ENCODE results near the gene ABCB8. TPM values are rescaled to one million over a fixed set of nuclear protein-coding genes. Genes with fewer than 3 reads are reported as not detected.

Gene ABCB8
- total RNA-seq (17.1 TPM), polyA plus RNA-seq (19.4 TPM)

GRCh38 chr7:151028131-151028947, at the start of gene ABCB8:
ABCB8 (plus strand) TSS chr7:151028450; CDS start chr7:151028516, 66 bp downstream.
- Histone ChIP-seq H3K36me3 (ENCODE audit: insufficient read depth) (no peaks in the 10 kb centered on the region), H3K4me3 (ENCODE audit: low read depth, low read length) (peak within 1 kb of the TSS; percentile 54), H3K4me1 (ENCODE audit: insufficient read depth) (no peaks in the 10 kb centered on the region), H3K27ac (ENCODE audit: low read depth) (peak within 1 kb of the TSS; percentile 35)
- DNase-seq (ENCODE audit: extremely low spot score): peak; percentile 99
- WGBS: under 1% methylated on average over 53 of the region's 53 CpGs

GRCh38 chr7:150979713-150980390, 48.4 kb upstream of the ABCB8 start:
- Histone ChIP-seq H3K36me3 (ENCODE audit: insufficient read depth) (no peaks in the 10 kb centered on the region), H3K4me1 (ENCODE audit: insufficient read depth) (no peaks in the 10 kb centered on the region), H3K27ac (ENCODE audit: low read depth) (no peak overlapping the region), H3K4me3 (ENCODE audit: low read depth, low read length) (no peak overlapping the region)
- DNase-seq (ENCODE audit: extremely low spot score): no peak
- 25% methylated on average over 7 of the region's 7 CpGs for WGBS

- Histone ChIP-seq H3K4me3 (ENCODE audit: low read depth, low read length) (no peak overlapping the region), H3K27ac (ENCODE audit: low read depth) (no peak overlapping the region), H3K4me1 (ENCODE audit: insufficient read depth) (no peaks in the 10 kb centered on the region), H3K36me3 (ENCODE audit: insufficient read depth) (no peaks in the 10 kb centered on the region)
- no peak for DNase-seq (ENCODE audit: extremely low spot score)
- WGBS: 49% methylated on average over 2 of the region's 2 CpGs
Observed at GRCh38 chr7:150980663-150981062, 47.6 kb upstream of the ABCB8 start.

- Histone ChIP-seq H3K27ac (ENCODE audit: low read depth) (no peak overlapping the region), H3K4me1 (ENCODE audit: insufficient read depth) (no peaks in the 10 kb centered on the region), H3K36me3 (ENCODE audit: insufficient read depth) (no peaks in the 10 kb centered on the region), H3K4me3 (ENCODE audit: low read depth, low read length) (no peak overlapping the region)
- 44% methylated on average over 6 of the region's 6 CpGs for WGBS
- DNase-seq (ENCODE audit: extremely low spot score): no peak
Observed at GRCh38 chr7:150981644-150982043, 46.6 kb upstream of the ABCB8 start.

GRCh38 chr7:150982351-150982750, 45.9 kb upstream of the ABCB8 start:
- WGBS: 22% methylated on average over 3 of the region's 3 CpGs
- Histone ChIP-seq H3K4me1 (ENCODE audit: insufficient read depth) (no peaks in the 10 kb centered on the region), H3K27ac (ENCODE audit: low read depth) (no peak overlapping the region), H3K4me3 (ENCODE audit: low read depth, low read length) (no peak overlapping the region), H3K36me3 (ENCODE audit: insufficient read depth) (no peaks in the 10 kb centered on the region)
- DNase-seq (ENCODE audit: extremely low spot score): no peak

GRCh38 chr7:150983893-150984368, 44.3 kb upstream of the ABCB8 start:
- no peaks in the 10 kb centered on the region for H3K36me3 ChIP-seq (ENCODE audit: insufficient read depth)
- DNase-seq (ENCODE audit: extremely low spot score): no peak
- no peak overlapping the region for H3K4me3 ChIP-seq (ENCODE audit: low read depth, low read length)
- WGBS: 2% methylated on average over 2 of the region's 2 CpGs
- no peaks in the 10 kb centered on the region for H3K4me1 ChIP-seq (ENCODE audit: insufficient read depth)
- no peak overlapping the region for H3K27ac ChIP-seq (ENCODE audit: low read depth)

- Histone ChIP-seq H3K4me3 (ENCODE audit: low read depth, low read length) (no peak overlapping the region), H3K27ac (ENCODE audit: low read depth) (no peak overlapping the region), H3K36me3 (ENCODE audit: insufficient read depth) (no peaks in the 10 kb centered on the region), H3K4me1 (ENCODE audit: insufficient read depth) (no peaks in the 10 kb centered on the region)
- WGBS: 14% methylated on average over 16 of the region's 16 CpGs
- no peak for DNase-seq (ENCODE audit: extremely low spot score)
Observed at GRCh38 chr7:150986099-150986512, 42.1 kb upstream of the ABCB8 start.

GRCh38 chr7:150986556-150986955, 41.7 kb upstream of the ABCB8 start:
- no peak overlapping the region for H3K4me3 ChIP-seq (ENCODE audit: low read depth, low read length)
- H3K36me3 ChIP-seq (ENCODE audit: insufficient read depth): no peaks in the 10 kb centered on the region
- no peak for DNase-seq (ENCODE audit: extremely low spot score)
- H3K4me1 ChIP-seq (ENCODE audit: insufficient read depth): no peaks in the 10 kb centered on the region
- no peak overlapping the region for H3K27ac ChIP-seq (ENCODE audit: low read depth)
- 78% methylated on average over 5 of the region's 5 CpGs for WGBS

- Histone ChIP-seq H3K27ac (ENCODE audit: low read depth) (no peak overlapping the region), H3K36me3 (ENCODE audit: insufficient read depth) (no peaks in the 10 kb centered on the region), H3K4me1 (ENCODE audit: insufficient read depth) (no peaks in the 10 kb centered on the region), H3K4me3 (ENCODE audit: low read depth, low read length) (no peak overlapping the region)
- WGBS: 16% methylated on average over 31 of the region's 31 CpGs
- no peak for DNase-seq (ENCODE audit: extremely low spot score)
Observed at GRCh38 chr7:150988230-150989226, 39.7 kb upstream of the ABCB8 start.

- Histone ChIP-seq H3K27ac (ENCODE audit: low read depth) (no peak overlapping the region), H3K36me3 (ENCODE audit: insufficient read depth) (no peaks in the 10 kb centered on the region), H3K4me3 (ENCODE audit: low read depth, low read length) (no peak overlapping the region), H3K4me1 (ENCODE audit: insufficient read depth) (no peaks in the 10 kb centered on the region)
- 49% methylated on average over 7 of the region's 7 CpGs for WGBS
- DNase-seq (ENCODE audit: extremely low spot score): no peak
Observed at GRCh38 chr7:150989456-150989855, 38.8 kb upstream of the ABCB8 start.

GRCh38 chr7:150990416-150991186, 37.6 kb upstream of the ABCB8 start, which contains the start of gene NOS3:
NOS3 (plus strand) TSS chr7:150991017; CDS start chr7:150993804, 2,787 bp downstream.
- Histone ChIP-seq H3K4me3 (ENCODE audit: low read depth, low read length) (no peak within 1 kb of the TSS), H3K36me3 (ENCODE audit: insufficient read depth) (no peaks in the 10 kb centered on the region), H3K27ac (ENCODE audit: low read depth) (no peak within 1 kb of the TSS), H3K4me1 (ENCODE audit: insufficient read depth) (no peaks in the 10 kb centered on the region)
- 93% methylated on average over 12 of the region's 12 CpGs for WGBS
- DNase-seq (ENCODE audit: extremely low spot score): no peak

GRCh38 chr7:150992051-150992640, 36.1 kb upstream of the ABCB8 start:
- WGBS: 64% methylated on average over 6 of the region's 6 CpGs
- H3K27ac ChIP-seq (ENCODE audit: low read depth): no peak overlapping the region

More at GRCh38 chr7:150992051-150992640, 36.1 kb upstream of the ABCB8 start:
- H3K36me3 ChIP-seq (ENCODE audit: insufficient read depth): no peaks in the 10 kb centered on the region
- H3K4me1 ChIP-seq (ENCODE audit: insufficient read depth): no peaks in the 10 kb centered on the region
- DNase-seq (ENCODE audit: extremely low spot score): no peak
- no peak overlapping the region for H3K4me3 ChIP-seq (ENCODE audit: low read depth, low read length)
